ENCODE results near the gene SDF4.

DNA sequence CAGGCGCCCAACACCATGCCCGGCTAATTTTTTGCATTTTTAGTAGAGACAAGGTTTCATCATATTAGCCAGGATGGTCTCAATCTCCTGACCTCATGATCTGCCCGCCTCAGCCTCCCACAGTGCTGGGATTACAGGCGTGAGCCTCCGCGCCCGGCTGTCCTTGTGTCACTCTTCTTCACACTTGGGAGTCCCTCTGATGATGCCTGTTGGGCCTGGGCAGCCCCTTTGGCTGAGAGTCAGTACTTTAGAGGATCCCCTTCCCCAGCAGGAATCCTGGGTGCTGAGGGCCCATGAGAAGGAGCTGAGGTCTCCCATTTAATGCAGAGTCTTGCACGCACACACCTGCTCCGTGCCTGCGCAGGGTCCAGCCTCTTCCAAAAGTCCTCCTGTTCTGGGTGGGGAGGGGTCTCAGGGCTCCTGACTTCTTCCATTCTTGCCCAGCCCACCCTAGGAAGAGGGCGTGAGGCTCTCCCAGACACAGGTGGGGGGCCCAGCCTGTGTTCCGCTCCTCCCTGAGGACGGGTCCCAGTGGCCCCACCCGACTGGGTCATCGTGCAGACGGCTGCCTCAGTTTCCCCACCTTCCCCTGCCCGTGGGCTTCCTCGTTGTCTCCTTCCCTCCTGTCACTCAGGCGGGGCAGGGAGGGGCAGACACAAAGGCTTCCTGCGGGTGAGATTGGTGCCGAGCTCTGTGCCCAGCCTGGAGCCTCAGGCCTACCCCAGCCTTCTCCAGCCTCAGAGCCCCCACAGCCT, 54.2 kb downstream of the SDF4 start:
- TF ChIP-seq CREB1 (IDR thresholded peaks at IDR 0.05; ENCODE audit: low read depth) (no peak), MAX (IDR thresholded peaks at IDR 0.05) (no peak), NFIC (IDR thresholded peaks at IDR 0.05) (no peak)

Measured in Ishikawa (cell line).